Osteoblast (primary cell): ENCODE results near the gene ABHD8. TPM values are rescaled to one million over a fixed set of nuclear protein-coding genes. Genes with fewer than 3 reads are reported as not detected.

Experiments used
- DNase-seq: peaks from one replicate; pipeline ENCODE4 v3.0.0; 2011; ENCODE audit warnings: low spot score, mixed read lengths; ENCODE audit not compliant: insufficient read length; ENCODE audit errors: missing footprints
- H2AFZ ChIP-seq: 2 replicates; pipeline ENCODE4 v1.6.0; 2011; ENCODE audit warnings: mild to moderate bottlenecking, low read length
- H3K27ac ChIP-seq: 2 replicates; pipeline ENCODE4 v1.5.1; 2011; ENCODE audit warnings: mild to moderate bottlenecking, low read depth, low read length, moderate library complexity
- H3K27me3 ChIP-seq: 2 replicates; pipeline ENCODE4 v1.6.0; 2012; ENCODE audit warnings: mild to moderate bottlenecking, control low read depth, inconsistent platforms, low read length, moderate library complexity; ENCODE audit not compliant: insufficient read depth
- H3K36me3 ChIP-seq: 2 replicates; pipeline ENCODE4 v1.5.1; 2011; ENCODE audit warnings: mild to moderate bottlenecking, low read length, control low read depth, moderate library complexity; ENCODE audit not compliant: insufficient read depth
- H3K4me1 ChIP-seq: 2 replicates; pipeline ENCODE4 v1.5.1; 2011; ENCODE audit warnings: mild to moderate bottlenecking, low read length, control low read depth, moderate library complexity; ENCODE audit not compliant: insufficient read depth
- H3K4me2 ChIP-seq: 2 replicates; pipeline ENCODE4 v1.6.0; 2011; ENCODE audit warnings: mild to moderate bottlenecking, low read length; ENCODE audit not compliant: insufficient read depth
- H3K4me3 ChIP-seq: fragments of 200-600 bp; sonication (generic); 3 replicates; pipeline ENCODE4 v1.5.1; 2012; ENCODE audit warnings: mild to moderate bottlenecking, low read length, inconsistent platforms; ENCODE audit not compliant: insufficient read depth
- H3K79me2 ChIP-seq: 2 replicates; pipeline ENCODE4 v1.6.0; 2012; ENCODE audit warnings: mild to moderate bottlenecking, low read length, control low read depth, inconsistent platforms; ENCODE audit not compliant: insufficient read depth
- H3K9me3 ChIP-seq: 2 replicates; pipeline ENCODE4 v1.5.1; 2011; ENCODE audit warnings: low read depth, low read length, control low read depth
- H4K20me1 ChIP-seq: 2 replicates; pipeline ENCODE4 v1.6.0; 2012; ENCODE audit warnings: mild to moderate bottlenecking, low read length, control low read depth; ENCODE audit not compliant: insufficient read depth
- CTCF ChIP-seq: IDR thresholded peaks from 2 replicates; pipeline ENCODE4 v1.5.1; 2011; ENCODE audit warnings: mild to moderate bottlenecking, low read depth, low read length, moderate library complexity; ENCODE audit errors: extremely low read depth
- total RNA-seq: library from RNA; depleted of rRNA; stranded (reverse); fragments of >200 nt; gene quantifications from 2 replicates; pipeline ENCODE4 v1.2.3, GENCODE V29; 2012

The ABHD8 gene
- total RNA-seq, 1 donor = 14.8 TPM

GRCh38 chr19:17264641-17264979 lies 38.6 kb downstream of the ABHD8 start, which contains the start of gene USHBP1:
Gene USHBP1, minus strand, starts transcription at chr19:17264745. Its CDS starts 446 bp downstream, at chr19:17264299.
- peaks cover 9% of the 10 kb centered on the region for H3K36me3 ChIP-seq
- no peak within 1 kb of the TSS for H3K4me2 ChIP-seq
- TF ChIP-seq CTCF = no peak

DNA sequence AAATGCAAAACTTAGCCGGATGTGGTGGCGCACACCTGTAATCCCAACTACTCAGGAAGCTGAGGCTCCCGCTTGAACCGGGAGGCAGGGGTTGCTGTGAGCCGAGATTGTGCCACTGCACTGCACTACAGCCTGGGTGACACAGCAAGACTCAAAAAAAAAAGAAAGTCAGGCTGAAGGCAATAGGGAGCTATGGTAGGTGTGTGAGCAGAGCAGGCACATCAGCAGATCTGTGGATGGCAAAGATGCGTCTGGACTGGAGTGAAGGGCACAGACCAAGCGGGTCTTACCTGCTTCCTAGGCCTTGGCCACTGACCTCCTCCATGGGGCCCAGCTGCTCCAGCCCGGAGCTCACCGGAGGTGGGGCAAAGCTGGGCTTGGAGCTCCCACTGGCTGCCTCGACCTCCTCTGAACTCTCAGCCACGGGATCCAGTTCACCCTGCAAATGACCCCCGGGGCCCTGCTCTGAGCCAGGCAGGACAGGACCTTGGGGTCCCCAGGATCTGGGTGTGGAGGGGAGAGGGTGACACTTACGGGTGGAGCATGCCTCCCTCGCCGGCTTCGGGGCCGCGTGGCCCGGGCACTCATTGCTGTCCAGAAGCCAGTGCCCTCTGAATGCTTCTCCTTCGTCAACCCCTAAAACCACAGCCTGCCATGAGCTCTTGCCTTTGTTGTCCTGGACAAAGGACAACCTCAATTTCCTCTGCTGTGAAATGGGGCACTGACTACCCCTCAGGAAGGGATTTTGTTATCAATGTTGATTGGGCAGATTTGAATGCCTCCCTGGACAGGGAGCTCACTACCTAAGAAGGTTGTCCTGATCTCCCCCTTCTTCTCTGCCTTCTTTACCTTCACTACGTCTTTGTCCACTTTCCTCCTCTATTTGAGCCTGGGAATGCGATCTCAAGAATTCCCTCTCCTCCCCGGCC lies 39.2 kb downstream of the ABHD8 start:
- Histone ChIP-seq H3K9me3 (peaks cover 9% of the 10 kb centered on the region), H3K27ac (no peak overlapping the region), H3K36me3 (peaks cover 3% of the 10 kb centered on the region), H4K20me1 (no peaks in the 10 kb centered on the region), H3K4me1 (peaks cover 8% of the 10 kb centered on the region), H2AFZ (no peak overlapping the region), H3K4me2 (no peak overlapping the region), H3K79me2 (peaks cover 13% of the 10 kb centered on the region), H3K27me3 (no peaks in the 10 kb centered on the region), H3K4me3 (no peak overlapping the region)
- DNase-seq = peak; percentile 50
- no peak for TF ChIP-seq CTCF

More at GRCh38 chr19:17264641-17264979, 38.6 kb downstream of the ABHD8 start, which contains the start of gene USHBP1:
- peaks cover 8% of the 10 kb centered on the region for H3K4me1 ChIP-seq
- no peaks in the 10 kb centered on the region for H4K20me1 ChIP-seq
- H3K27me3 ChIP-seq = no peaks in the 10 kb centered on the region
- no peak within 1 kb of the TSS for H2AFZ ChIP-seq
- no peak within 1 kb of the TSS for H3K27ac ChIP-seq
- H3K79me2 ChIP-seq = peaks cover 14% of the 10 kb centered on the region
- H3K4me3 ChIP-seq = no peak within 1 kb of the TSS
- peak; percentile 51 for DNase-seq
- peaks cover 4% of the 10 kb centered on the region for H3K9me3 ChIP-seq

DNA sequence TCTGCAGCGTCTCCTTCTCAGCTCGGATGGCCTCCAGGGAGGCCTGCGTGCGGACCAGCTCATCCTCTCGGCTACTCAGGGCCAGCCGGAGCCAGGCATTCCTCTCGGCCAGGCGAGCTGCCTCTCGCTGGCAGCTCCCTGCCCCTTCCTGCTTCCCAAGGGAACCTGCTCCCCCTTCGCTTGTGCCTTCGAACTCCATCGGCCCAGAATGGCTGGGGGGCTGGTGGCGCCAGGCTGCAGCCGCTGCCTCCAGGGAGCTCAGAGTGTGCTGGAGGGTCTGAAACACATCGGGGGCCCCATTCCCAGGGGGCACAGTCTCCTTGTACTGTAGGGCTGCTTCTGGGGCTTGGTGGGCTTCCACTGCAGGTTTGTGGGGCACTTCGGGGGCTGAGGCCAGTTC lies 40.7 kb downstream of the ABHD8 start:
- H3K36me3 ChIP-seq = no peaks in the 10 kb centered on the region
- no peaks in the 10 kb centered on the region for H3K4me1 ChIP-seq
- H2AFZ ChIP-seq = no peak overlapping the region
- peak; percentile 73 for DNase-seq
- H3K4me2 ChIP-seq = no peak overlapping the region
- peaks cover 9% of the 10 kb centered on the region for H3K9me3 ChIP-seq
- no peak overlapping the region for H3K4me3 ChIP-seq
- TF ChIP-seq CTCF = no peak
- H4K20me1 ChIP-seq = no peaks in the 10 kb centered on the region
- H3K79me2 ChIP-seq = peaks cover under 1% of the 10 kb centered on the region
- no peak overlapping the region for H3K27ac ChIP-seq
- H3K27me3 ChIP-seq = no peaks in the 10 kb centered on the region

DNA sequence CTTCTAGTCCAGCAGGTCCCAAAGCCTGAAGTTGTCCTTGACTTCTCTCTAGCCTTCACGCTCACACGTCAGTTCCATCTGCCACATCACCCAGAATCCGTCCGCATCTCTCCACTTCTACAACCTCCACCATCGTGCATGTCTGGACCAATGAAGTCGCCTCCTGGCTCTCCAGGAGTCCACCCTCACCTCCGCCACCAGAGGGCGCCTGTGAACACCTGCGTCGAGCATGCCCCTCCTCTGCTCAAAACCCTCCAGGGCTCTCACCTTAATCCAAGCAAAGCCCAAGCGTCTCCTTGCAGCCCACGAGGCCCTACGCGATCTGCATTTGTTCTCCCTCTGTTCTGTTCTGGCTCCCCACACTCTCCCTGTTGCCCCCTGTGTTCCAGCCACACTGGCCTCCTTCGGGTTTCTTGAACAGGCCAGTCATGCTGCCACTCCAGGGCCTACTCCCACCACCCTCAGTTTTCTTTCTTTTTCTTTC lies 42.3 kb downstream of the ABHD8 start:
- Histone ChIP-seq H3K36me3 (no peaks in the 10 kb centered on the region), H3K4me2 (no peak overlapping the region), H3K4me3 (no peak overlapping the region), H3K27me3 (no peaks in the 10 kb centered on the region), H3K9me3 (peaks cover 9% of the 10 kb centered on the region), H2AFZ (peak overlapping the region; percentile 51), H3K4me1 (no peaks in the 10 kb centered on the region), H3K27ac (no peak overlapping the region), H3K79me2 (no peaks in the 10 kb centered on the region), H4K20me1 (no peaks in the 10 kb centered on the region)
- peak; percentile 88 for TF ChIP-seq CTCF
- peak; percentile 94 for DNase-seq
